ENCODE data around the gene PALD1.

PALD1 gene

GRCh38 chr10:70558295-70558694 is 79.7 kb downstream of the PALD1 start:
- DNase-seq = no peak

DNA sequence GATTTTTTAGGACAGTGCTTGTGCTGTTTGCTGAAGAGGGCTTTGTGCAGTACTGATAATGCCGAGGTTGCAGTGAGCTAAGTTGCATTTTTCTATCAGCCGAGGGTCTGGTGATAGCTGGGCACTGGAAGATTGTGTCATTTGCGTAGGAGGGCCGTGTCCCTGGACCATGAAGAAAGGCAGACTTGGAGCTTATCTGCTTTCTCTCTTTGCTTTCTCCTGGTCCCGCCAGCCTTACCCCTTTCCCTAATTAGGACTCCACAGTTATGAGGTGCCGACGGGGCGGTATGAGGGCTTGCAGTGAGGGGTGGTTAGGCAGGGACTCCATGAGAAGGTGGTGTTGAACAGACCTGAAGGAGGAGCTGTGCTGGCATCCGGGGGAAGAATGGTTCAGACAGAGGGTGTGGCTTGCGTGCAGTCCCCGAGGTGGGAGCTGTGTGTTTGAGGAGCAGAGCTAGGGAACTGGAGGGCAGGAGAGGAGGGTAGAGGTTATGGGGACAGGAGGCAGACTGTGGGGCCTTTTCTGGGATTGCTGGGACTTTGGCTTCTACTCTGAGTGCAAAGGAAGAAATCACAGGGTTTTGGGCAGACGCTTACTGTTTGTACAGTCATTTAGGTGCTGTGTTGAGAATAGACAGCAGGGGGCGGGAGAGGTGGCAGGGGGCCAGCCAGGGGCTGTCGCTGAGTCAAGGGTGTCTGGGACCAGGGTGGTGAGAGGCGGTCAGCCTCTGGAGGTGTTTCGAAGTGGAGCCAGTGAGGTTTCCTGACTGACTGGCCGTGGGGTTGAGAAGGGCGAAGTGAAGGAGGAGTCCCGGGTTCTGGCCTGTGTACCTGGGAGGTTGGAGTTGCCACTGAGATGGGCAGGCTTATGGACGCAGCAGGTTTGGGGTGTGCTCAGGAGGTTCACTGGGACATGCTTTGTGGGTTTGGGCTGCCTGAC is 80.6 kb downstream of the PALD1 start:
- DNase-seq = peak; percentile 28 to 31

DNA sequence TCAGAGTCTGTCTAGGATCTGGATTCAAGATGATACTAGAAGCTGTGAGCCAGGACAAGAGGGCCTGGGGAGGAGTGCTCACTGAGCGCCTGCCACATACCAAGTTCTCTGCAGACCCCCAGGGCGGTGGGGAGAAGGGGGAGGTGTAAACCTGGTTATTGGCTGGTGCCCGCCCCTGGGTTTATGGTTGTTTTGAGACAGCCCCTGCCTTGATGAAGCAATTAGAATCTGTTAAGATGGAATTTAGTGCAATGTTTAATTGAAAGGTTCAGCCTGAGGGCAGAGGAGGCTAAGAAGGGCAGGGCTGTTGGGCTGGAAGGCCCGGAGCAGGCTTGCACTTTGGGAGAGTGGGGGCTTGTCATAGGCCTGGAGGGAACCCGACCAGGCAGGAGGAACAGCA is 81.3 kb downstream of the PALD1 start:
- no peak for DNase-seq

DNA sequence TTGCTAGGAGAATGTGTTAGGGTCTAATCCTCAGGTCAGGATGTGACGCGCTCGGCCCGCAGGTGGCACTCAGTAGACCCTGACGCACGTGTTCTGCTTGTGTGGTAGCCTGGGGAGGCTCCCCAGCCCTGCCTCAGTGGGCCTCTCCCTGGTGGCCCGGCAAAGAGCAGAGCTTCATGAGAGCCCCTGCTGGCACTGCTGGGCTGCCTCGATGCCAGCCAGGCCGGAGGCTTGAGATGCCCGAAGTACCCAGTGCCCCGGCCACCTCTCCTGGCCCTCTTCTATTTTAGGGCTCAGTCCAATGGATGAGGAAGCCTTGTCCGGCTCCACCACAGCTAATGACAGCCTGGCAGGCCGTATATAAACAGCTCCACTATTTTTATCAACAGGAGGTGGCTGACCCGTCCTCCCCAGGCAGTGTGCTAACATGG is 82.0 kb downstream of the PALD1 start:
- no peak for DNase-seq

DNA sequence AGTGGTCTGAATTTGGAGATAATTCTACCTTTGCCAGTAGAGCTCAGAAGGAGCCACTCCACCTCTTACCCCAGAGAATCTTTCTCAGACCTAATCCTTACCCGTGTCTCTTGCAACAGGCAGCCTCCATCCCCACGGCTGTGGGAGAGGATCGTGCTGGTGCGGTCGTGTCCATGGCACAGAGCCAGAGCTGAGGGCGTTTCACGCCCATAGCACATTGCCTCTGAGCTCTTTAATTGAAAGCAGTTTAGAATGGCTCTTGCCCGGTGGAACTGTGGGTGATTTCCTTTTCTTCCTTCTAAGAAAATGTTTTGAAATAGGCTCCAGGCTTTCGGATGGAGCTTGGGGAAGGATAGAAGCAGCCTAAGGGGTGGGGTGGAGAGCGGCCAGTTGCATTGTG is 82.5 kb downstream of the PALD1 start:
- peak; percentile 94 to 95 for DNase-seq

GRCh38 chr10:70561558-70561957 is 83.0 kb downstream of the PALD1 start:
- DNase-seq = no peak

GRCh38 chr10:70562036-70562755 is 83.6 kb downstream of the PALD1 start:
- DNase-seq = no peak

- no peak for DNase-seq
Observed at GRCh38 chr10:70563230-70563629, 84.7 kb downstream of the PALD1 start.

DNA sequence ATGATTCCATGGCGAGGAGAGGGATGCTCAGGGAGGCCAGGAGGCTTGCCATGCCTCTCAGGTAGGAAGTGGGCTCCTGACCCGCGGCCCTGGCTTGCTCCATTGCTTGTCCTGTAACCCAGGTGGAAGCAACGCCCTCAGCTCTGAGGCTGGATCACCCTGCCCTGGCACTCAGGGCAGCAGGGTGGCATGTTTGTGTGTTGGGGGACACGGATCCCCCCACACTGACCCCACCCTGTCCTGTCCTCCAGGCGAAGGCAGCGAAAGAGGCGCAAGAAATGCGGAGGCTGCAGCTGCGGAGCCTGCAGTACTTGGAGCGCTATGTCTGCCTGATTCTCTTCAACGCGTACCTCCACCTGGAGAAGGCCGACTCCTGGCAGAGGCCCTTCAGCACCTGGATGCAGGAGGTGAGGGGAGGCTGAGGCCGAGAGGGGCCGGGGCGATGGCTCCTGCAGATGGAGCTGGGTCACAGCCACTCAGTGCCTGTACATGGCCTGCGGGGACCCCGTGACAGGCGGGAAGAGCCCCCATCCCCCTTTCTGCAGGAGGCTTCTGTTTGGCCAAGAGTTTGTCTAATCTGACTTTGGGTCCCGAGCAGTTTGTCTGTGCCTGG is 85.7 kb downstream of the PALD1 start:
- DNase-seq = no peak

DNA sequence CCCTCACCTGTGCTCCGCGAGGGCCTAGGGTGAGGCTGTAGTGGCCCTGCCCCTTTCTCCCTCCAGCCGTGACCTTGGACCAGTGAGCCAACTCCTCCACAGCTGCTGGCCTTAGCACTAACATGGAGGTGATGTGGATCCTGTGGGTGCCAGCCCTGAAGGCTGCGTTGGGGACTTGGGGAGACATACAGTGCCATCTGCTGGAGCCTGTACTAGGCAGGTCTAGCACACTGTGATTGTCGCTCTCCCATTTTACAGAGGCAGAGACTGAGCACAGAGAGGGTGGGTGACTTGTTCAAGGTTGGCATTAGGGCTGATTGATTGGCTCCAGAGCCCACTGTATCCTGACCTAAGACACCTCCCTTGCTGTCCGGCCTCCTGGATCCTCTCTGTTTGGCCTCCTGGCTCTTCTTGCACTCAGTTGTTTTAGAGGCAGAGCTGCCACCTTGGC is 86.4 kb downstream of the PALD1 start:
- DNase-seq = peak in 1 of 2 donors; percentile 14

- peak; percentile 40 to 44 for DNase-seq
Observed at GRCh38 chr10:70565556-70566514, 87.3 kb downstream of the PALD1 start.

- no peak for DNase-seq
Observed at GRCh38 chr10:70566515-70567290, 88.1 kb downstream of the PALD1 start.

- no peak for DNase-seq
Observed at GRCh38 chr10:70567603-70568002, 89.0 kb downstream of the PALD1 start.

- DNase-seq = no peak
Observed at GRCh38 chr10:70568113-70568512, 89.5 kb downstream of the PALD1 start.

GRCh38 chr10:70568781-70569495 is 90.4 kb downstream of the PALD1 start:
- DNase-seq = peak in 1 of 2 donors; percentile 34

DNA sequence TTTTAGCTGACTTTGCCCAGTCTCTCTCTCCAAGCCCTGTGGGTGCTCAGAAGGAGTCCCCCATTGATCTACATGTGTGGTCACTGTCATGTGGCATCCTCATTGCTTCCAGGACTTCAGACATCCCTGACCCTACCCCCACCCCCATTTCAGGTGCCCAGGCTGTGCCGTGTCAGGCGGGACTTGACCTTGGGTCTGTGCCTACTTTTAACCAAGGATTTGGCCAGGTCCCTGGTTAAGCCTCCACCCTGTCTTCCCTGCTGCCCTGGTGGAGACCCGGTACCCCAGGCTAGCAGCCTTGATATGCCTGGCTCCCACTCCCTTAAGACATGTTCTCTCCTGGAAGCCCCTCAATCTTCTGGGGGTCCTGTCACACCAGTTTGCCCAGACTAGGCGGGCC is 92.7 kb downstream of the PALD1 start:
- no peak for DNase-seq

- no peak for DNase-seq
Observed at GRCh38 chr10:70571636-70572439, 93.3 kb downstream of the PALD1 start.

DNA sequence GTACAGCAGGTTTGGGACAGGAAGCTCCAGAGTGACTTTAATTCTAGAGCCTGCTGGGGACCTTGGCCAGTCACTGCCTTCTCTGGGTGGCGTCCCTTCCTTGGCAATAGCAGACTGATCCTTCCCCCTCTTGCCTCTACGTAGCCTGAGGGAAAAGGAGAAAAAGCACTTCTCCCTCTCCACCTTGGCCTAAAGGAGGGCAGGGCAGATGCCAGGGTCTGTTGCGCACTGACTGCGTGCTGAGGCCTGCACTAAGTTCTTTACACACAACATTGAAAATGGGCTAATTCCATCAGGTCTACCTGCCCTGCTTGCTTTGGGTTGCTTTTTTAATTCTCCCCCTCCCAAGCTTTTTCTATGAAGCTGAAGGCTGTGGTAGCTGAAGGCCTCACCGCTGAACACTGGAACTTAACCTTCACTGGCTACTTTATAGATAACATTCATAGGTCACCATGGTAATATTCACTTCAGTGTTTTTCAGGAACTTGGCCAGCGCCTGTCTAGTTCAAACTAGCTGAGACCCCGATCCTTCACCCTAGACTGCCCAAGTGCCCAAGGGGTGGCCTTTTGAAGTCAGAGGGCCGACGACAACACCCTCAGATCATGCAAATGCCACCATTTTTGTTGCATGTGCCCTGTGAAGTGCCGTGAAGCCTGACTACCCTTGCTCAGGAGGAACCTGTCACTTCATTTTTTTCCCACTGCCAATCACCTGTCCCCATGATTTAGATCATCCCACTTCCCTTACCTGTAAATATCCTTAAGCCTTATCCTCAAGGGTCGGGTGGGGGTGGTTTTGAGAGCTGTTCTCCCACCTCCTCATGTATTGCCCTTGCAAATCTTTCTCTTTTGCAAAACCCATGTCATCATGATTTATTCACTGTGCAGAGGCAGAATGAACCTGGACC is 95.3 kb downstream of the PALD1 start:
- no peak for DNase-seq

DNA sequence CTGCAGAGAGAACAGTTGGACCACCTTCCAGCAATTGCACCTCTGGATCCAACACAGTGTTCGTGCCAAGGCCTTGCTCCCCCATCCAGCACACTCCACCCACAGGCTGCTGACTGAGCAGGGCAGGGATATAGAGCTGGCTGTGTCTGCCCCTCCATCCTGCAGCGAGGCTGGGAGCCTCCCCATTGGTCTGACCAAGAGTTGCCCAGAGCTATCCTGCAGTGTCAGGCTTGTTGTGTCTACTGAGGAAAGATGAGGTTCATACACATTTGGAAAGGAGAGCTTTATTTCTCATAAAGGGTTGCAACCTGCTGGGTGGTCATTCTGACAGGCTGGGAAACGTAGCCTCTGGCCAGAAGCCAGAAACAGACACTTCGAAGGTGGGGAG is 96.9 kb downstream of the PALD1 start:
- DNase-seq = no peak

All from inflammatory macrophage (primary cell).